ENCODE measurements around the gene FABP7.
"Not testable (repeated sequence)": the region's sequence is repeated elsewhere in the genome, so short reads cannot be mapped to it uniquely, and the experiment has no call there.

FABP7 gene

DNA sequence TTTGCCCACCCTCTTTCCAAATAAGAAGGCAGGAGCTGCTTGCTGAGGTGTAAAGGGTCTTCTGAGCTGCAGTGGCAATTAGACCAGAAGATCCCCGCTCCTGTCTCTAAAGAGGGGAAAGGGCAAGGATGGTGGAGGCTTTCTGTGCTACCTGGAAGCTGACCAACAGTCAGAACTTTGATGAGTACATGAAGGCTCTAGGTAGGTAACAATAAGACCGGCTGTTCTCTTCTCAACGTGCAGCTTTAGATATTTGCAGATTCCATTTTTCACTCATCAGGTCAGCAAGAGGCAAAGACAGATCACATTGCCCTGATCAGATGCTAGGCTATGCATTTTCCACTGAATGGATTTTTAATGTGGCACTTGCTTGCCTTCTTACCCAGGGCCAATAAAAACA is at the start of gene FABP7:
FABP7 (plus strand) TSS at position 50 of the 400 bp plus-strand sequence; CDS start at position 129, 79 bp downstream.
- FAIRE-seq, result no peak
- DNase-seq (ENCODE audit: insufficient read length, low spot score), result no peak

DNA sequence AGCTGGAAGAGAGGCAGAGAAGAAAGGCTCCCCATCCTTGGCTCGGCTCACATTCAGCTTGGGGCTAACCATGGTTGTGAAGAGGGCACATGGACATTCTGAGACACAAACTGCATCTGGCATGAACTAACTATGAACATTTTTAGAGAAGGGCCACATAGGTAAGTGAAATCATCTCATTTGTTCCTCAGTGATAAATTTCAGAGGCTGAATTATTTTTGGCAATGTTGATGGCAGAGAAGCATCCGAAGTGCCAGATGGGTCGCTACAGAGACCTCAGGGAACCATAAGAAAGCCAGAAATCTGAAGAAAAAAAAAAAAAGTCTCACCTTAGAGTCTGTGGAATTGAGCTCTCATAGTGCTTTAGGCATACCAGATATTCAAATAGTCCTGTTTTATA is 49.2 kb upstream of the FABP7 start:
- FAIRE-seq (no peak), DNase-seq (ENCODE audit: insufficient read length, low spot score) (no peak)

- peak; percentile 22 for DNase-seq (ENCODE audit: insufficient read length, low spot score)
- FAIRE-seq, result peak; percentile 16
These were observed 48.6 kb upstream of the FABP7 start for GRCh38 chr6:122730775-122731386.

DNA sequence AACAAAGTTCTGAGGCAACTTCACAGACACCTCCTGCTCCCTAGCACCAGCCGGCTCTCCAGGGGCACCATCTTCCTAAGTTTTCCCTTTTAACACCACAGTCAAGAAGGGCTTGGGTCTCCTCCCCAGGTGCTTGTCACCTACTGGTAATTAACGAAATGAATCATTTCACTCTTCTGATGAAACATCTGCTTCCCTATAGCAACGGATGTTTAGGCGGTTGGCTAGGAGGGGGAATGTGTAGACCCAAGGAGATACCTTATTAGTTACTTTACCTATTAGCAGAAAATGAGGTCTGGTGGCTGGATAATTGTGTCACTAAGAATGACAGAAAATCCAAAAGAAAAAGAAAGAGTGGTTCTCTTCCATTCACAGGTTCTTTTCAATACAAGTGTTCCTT is 46.3 kb upstream of the FABP7 start:
- FAIRE-seq (no peak), DNase-seq (ENCODE audit: insufficient read length, low spot score) (no peak)

DNA sequence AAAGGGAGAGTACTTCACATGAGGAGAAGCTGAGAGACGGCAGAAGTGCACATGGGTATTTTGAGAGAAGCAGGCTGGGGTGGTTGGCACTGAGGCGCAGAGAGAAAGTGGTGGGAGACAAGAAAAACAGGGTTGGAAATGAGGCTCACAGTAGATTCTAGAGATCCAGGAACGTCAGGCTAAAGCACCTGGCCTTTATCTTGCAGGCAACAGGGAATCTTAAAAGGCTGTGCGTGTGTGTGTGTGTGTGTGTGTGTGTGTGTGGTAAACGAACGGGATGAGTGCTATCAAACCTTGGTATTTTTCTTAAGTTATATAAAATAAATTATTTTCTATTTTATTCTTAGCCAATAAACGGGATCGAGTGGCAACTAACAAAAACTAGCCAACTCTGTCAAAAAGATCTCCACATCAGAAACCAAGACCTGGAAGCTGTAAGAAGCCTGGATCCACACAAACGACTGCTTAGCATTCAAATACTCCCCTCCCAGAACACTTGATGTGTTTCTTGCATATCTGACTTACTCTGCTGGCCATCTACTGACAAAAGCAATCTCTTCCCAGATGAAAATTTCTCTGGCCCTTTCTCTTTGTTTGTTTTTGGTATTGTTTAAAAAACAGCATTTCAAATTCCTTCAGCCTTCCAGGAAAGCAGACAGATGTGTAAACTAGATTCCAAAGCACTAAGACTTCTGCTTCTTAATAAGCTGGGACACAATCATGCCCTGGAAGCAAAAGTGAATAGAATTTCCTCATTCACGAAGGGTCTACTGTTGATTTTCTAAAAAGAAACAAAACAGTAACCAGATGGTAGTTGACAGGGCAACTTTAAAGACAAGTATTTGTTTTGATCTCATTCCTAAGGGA is 44.8 kb upstream of the FABP7 start:
- DNase-seq (ENCODE audit: insufficient read length, low spot score), result no peak
- no peak for FAIRE-seq

DNA sequence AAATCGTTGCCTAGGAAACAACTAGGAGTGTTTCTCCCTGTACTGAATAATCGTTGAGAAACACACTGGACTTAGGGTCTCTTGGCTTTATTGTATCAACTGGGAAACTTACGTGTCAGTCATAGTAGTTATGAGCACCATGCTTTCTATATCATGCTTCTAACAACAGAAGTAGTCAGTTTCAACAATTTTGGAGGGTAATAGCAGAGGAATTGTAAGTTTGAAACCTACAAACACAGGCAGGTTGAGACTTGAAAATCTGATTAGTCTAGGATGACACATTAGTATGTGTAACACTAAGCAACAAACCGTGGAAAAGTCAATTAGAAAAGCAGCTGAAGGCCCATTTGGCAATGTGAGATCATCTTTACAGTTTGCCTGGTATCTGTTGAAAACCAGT is 43.9 kb upstream of the FABP7 start:
- FAIRE-seq, result no peak
- no peak for DNase-seq (ENCODE audit: insufficient read length, low spot score)

- FAIRE-seq (no peak), DNase-seq (ENCODE audit: insufficient read length, low spot score) (no peak)
These were observed 43.4 kb upstream of the FABP7 start for GRCh38 chr6:122736163-122736562.

DNA sequence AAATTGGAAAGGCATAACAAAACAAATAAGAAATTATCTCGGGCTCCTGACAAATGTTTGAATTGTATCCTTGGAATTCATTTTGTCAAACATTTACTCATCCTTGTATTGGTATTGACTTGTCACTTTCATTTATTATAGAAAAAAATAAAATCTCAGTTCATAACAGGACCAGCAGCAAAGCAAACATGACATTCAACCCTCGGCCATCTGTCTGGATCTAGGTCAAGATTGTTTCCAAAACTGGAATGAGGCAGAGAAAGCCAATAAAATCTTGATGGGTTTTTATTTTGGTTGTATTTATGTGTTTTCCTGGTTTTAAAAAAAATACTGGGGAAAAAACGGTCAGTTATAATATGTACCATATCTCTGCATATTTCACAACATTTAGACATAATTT is 42.9 kb upstream of the FABP7 start:
- DNase-seq (ENCODE audit: insufficient read length, low spot score) (no peak), FAIRE-seq (no peak)

DNA sequence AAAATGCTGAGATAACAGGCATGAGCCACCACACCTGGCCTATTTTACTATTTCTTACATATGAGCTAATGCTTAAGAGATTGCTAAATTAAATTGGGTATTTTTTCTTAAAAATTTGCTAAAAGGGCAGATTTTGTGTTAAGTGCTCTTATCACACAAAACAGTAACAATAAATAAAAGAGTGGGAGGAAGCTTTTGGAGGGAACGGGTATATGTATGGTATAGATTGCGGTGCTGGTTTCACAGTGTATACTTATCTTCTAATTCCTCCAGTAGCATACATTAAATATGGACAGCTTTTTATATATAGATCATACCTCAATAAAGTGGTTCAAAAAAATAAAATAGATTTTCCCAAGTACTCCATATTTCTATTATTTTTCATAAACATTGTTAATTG is 39.4 kb upstream of the FABP7 start:
- DNase-seq (ENCODE audit: insufficient read length, low spot score) (no peak), FAIRE-seq (no peak)

DNA sequence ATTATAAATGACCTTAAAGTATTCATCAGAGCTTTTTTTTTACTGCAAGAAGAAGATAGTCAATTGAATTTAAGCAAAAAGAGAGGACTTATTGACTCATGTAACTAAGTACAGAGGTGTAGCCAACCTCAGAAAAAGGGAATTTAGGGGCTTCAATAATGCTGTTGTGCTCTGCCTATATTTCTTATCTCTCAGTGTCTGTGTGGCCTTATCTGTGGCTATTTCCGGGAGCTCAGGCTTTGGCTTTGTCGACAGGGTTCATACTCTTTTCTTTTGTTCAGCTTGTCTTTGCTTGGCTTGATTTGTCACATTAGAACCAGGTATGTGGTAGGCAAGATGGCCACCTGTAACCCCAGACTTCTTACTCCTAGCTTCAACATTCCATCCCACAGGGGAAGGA is 38.6 kb upstream of the FABP7 start:
- FAIRE-seq (no peak), DNase-seq (ENCODE audit: insufficient read length, low spot score) (no peak)

GRCh38 chr6:122744247-122744646 is 35.3 kb upstream of the FABP7 start:
- DNase-seq (ENCODE audit: insufficient read length, low spot score); FAIRE-seq: not testable (repeated sequence)

DNA sequence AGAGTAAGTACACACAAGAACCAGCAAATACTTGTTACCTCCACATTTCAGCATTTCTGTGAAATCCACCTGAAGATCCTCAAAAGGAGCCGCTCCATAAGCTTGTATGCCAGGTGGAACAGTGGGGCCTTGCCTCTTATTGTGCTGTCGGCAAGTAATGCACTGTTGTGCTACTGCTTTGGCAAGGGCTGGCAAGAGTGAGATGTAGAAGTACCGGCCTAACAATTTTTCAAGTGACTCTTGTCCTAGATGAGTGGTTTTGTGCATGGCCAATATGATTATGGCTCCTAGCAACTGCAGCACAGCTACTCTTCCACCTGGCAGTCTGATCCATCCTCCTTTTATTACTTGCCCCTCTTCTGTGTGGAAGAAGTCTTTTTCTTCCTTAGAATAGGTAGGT is 34.7 kb upstream of the FABP7 start:
- FAIRE-seq; DNase-seq (ENCODE audit: insufficient read length, low spot score): not testable (repeated sequence)

- FAIRE-seq, result no peak
- DNase-seq (ENCODE audit: insufficient read length, low spot score), result no peak
These were observed 32.8 kb upstream of the FABP7 start for GRCh38 chr6:122746688-122747087.

DNA sequence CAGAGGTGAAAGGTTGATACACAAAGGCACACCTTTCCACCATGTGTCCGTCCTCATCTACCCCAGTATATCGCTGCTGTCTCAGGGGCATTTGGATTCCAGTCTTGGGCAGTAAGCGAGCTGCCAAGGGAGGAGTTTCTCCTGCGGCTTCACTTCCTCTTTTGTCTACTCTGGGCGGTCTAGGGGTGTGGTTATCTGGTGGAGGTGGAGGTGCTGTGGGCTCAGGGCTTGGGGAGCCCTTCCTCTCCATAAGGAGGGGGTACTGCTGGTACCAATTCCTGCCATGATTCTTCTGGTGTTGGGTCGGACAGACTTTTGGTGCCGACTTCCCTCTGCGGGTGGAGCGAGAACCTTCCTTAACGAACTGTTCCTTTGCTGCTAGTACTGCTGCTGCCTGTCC is 31.9 kb upstream of the FABP7 start:
- FAIRE-seq (no peak), DNase-seq (ENCODE audit: insufficient read length, low spot score) (no peak)

DNA sequence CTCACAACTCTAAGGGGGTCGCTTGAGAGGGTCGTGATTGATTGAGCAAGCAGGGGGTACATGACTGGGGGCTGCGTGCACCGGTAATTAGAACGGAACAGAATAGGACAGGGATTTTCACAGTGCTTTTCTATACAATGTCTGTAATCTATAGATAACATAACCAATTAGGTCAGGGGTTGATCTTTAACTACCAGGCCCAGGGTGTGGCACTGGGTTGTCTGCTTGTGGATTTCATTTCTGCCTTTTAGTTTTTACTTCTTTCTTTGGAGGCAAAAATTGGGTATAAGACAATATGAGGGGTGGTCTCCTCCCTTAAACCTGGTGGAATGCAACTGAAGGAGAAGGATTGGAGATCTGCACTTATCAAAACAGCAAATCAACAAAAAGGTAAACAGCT is 30.6 kb upstream of the FABP7 start:
- not testable (repeated sequence) for DNase-seq (ENCODE audit: insufficient read length, low spot score); FAIRE-seq

DNA sequence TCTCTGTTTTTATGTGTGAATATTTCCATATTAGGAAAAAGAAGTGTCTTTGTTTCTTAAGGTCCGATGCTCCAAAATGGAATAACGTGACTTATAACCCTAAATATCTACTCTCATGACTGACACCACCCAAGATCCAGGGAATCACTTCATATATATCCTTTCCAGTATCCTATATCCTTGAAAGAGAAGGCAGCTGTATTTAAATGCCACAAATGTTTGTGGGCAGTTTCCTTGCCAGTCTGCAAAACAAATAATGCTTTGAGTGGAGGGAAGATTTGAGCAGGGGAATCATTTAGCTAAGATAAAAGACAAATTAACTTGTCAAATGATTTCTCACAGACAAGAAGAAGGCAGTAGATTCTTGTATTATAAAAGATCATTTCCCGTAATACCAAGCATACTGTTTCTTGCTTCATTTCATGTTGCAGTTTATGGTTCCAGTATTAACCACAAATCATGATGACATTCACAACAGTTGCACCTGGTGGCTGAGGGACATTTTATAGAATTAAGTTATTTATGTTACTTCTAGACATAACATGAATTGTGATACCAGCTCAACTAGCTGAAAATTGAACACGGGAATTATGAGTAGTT is 30.0 kb upstream of the FABP7 start:
- DNase-seq (ENCODE audit: insufficient read length, low spot score), result no peak
- FAIRE-seq, result no peak

DNA sequence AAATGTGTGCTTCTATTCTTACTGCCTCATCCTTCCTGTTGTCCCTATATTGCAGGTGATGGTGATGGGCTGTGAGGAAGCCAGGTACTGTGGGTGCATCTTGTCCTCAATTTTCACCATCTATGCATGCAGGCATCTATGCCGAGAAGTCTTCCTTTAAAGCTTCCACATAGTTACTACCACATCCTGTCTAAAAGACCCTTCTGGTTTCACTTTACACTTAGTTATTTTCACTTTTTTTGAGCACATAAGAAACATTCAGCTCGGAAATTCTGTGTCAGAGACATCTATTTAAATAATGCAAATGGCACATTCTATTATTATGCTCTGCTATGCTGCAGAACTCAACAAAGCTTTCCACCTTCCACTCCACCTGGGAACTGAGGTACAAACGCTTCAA is 28.2 kb upstream of the FABP7 start:
- no peak for DNase-seq (ENCODE audit: insufficient read length, low spot score)
- FAIRE-seq, result no peak

GRCh38 chr6:122752459-122752858 is 27.1 kb upstream of the FABP7 start:
- FAIRE-seq, result no peak
- DNase-seq (ENCODE audit: insufficient read length, low spot score), result no peak

DNA sequence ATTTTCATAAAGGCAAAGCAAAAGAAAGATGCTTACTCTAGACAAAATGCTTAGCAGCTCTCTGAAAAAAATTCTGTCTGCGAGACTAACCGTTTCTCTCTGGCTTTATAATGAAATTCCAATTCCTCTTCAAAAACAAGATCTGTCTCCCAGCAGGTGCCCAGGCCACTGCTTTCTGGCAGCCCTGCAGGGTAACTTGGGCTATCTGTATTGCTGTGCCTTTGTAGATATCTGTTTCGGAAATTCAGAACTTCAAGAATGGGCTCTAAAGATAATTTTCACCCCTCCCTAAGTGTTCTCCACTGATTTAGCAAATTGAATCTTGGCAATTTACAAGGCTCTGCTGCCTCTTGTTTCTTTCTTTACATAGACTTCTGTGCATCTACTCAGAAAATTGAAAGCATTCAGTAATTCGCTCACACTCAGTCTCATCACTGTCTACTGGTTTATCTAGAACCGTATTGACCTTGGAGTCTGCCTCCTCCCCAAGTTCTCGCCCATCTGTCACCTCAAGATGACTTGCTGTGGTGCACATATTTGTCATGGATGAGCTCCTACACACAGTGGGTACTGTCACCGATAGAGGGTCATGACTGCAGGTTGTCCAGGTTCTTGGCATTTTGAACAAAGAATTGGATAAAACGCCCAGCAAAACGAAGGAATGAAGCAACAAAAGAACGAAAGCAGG is 26.4 kb upstream of the FABP7 start:
- DNase-seq (ENCODE audit: insufficient read length, low spot score) (no peak), FAIRE-seq (no peak)

- FAIRE-seq, result no peak
These were observed 25.8 kb upstream of the FABP7 start for GRCh38 chr6:122753688-122754056.

DNA sequence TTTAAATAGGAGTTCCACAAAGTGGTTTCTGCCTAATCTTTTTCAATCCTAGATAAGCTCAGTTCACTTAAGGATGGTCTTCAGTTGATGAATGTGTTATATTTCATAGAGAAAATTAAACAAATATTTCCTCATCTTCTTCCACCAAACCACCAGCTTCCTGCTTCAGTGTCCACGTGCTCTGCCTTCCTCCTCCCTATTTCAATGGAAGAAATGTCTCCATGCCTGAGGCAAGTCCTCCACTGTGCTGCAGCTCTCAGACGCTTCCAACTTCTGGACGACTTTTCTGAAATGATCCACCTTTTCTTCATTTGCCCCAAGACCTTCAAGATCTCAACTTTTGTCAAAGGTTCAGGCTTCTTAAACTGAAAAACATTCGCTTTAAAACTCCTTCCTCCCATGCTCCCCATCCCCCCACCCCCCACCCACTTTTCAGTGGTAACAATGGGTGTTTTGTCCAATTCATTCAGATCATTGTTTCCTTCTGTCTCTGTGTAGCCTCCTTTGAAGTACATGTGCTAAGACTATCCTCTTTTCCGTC is 25.3 kb upstream of the FABP7 start:
- FAIRE-seq (no peak), DNase-seq (ENCODE audit: insufficient read length, low spot score) (no peak)

More at GRCh38 chr6:122753688-122754056, 25.8 kb upstream of the FABP7 start:
- DNase-seq (ENCODE audit: insufficient read length, low spot score), result no peak
